Fibroblast of skin of left quadriceps (primary cell): ENCODE measurements around the gene NR3C2.
"Not testable (repeated sequence)": the region's sequence is repeated elsewhere in the genome, so short reads cannot be mapped to it uniquely, and the experiment has no call there.

Experiments
- DNase-seq, 2 experiments: peaks; one replicate each; pipeline ENCODE4 v3.0.0-alpha.2; 2013; ENCODE audit warnings: low read depth in 2 of 2

The NR3C2 gene

GRCh38 chr4:148112231-148112982, 329.8 kb downstream of the NR3C2 start:
- peak; percentile 60 to 68 for DNase-seq

- no peak for DNase-seq
Measured at GRCh38 chr4:148110169-148110568, 332.0 kb downstream of the NR3C2 start.

GRCh38 chr4:148109216-148109615, 333.0 kb downstream of the NR3C2 start:
- DNase-seq: no peak

GRCh38 chr4:148108766-148109165, 333.4 kb downstream of the NR3C2 start:
- no peak for DNase-seq

- DNase-seq: no peak
Measured at GRCh38 chr4:148103597-148104355, 338.4 kb downstream of the NR3C2 start.

- no peak for DNase-seq
Measured at GRCh38 chr4:148101790-148102189, 340.4 kb downstream of the NR3C2 start.

GRCh38 chr4:148101235-148101634, 341.0 kb downstream of the NR3C2 start:
- DNase-seq: no peak

GRCh38 chr4:148097801-148098200, 344.4 kb downstream of the NR3C2 start:
- no peak for DNase-seq

GRCh38 chr4:148095346-148095923, 346.8 kb downstream of the NR3C2 start:
- DNase-seq: no peak

GRCh38 chr4:148094149-148094548, 348.1 kb downstream of the NR3C2 start:
- DNase-seq: no peak

- DNase-seq: no peak
Measured at GRCh38 chr4:148093065-148093464, 349.1 kb downstream of the NR3C2 start.

- no peak for DNase-seq
Measured at GRCh38 chr4:148092316-148093014, 349.7 kb downstream of the NR3C2 start.

GRCh38 chr4:148091896-148092295, 350.3 kb downstream of the NR3C2 start:
- DNase-seq: no peak

GRCh38 chr4:148090503-148091476, 351.4 kb downstream of the NR3C2 start:
- no peak for DNase-seq

- DNase-seq: no peak
Measured at GRCh38 chr4:148090029-148090428, 352.2 kb downstream of the NR3C2 start.

- DNase-seq: no peak
Measured at GRCh38 chr4:148089624-148090023, 352.6 kb downstream of the NR3C2 start.

- DNase-seq: not testable (repeated sequence)
Measured at GRCh38 chr4:148083073-148083472, 359.1 kb downstream of the NR3C2 start.

- no peak for DNase-seq
Measured at GRCh38 chr4:148081745-148082144, 360.5 kb downstream of the NR3C2 start.

GRCh38 chr4:148081267-148081666, 360.9 kb downstream of the NR3C2 start:
- no peak for DNase-seq

- no peak for DNase-seq
Measured at GRCh38 chr4:148079961-148080360, 362.3 kb downstream of the NR3C2 start.

- DNase-seq: peak; percentile 28 to 39
Measured at GRCh38 chr4:148078061-148078460, 364.2 kb downstream of the NR3C2 start.
